WTC11 (cell line): ENCODE data around the gene ANKRD53.

Experiments used
- CREB1 ChIP-seq: sonication (generic); formaldehyde crosslinking; IDR thresholded peaks from 2 replicates; pipeline ENCODE4 v1.8.0; 2023; ENCODE audit warnings: mild to moderate bottlenecking, missing genetic modification reagents
- CREM ChIP-seq: sonication (generic); formaldehyde crosslinking; IDR thresholded peaks from 2 replicates; pipeline ENCODE4 v1.8.1; 2022; ENCODE audit warnings: mild to moderate bottlenecking, missing genetic modification reagents, moderate library complexity
- CTCF ChIP-seq: fragments of 200-600 bp; IDR thresholded peaks from 2 replicates; pipeline ENCODE4 v1.8.0; 2022; ENCODE audit warnings: antibody characterized with exemption
- IRF2 ChIP-seq: sonication (generic); formaldehyde crosslinking; IDR thresholded peaks from 2 replicates; pipeline ENCODE4 v1.8.0; 2022; ENCODE audit warnings: low read depth, missing genetic modification reagents, borderline replicate concordance
- JUN ChIP-seq: sonication (generic); formaldehyde crosslinking; IDR thresholded peaks from 2 replicates; pipeline ENCODE4 v1.8.0; 2023; ENCODE audit warnings: mild to moderate bottlenecking, missing genetic modification reagents
- NR1H2 ChIP-seq: sonication (generic); formaldehyde crosslinking; IDR thresholded peaks from 2 replicates; pipeline ENCODE4 v1.9.0; 2021; ENCODE audit warnings: mild to moderate bottlenecking, moderate library complexity, missing genetic modification reagents
- NR2C2 ChIP-seq: sonication (generic); formaldehyde crosslinking; IDR thresholded peaks from 2 replicates; pipeline ENCODE4 v1.8.0; 2022; ENCODE audit warnings: mild to moderate bottlenecking, missing genetic modification reagents
- NR3C1 ChIP-seq: sonication (generic); formaldehyde crosslinking; conservative IDR thresholded peaks from 2 replicates; pipeline ENCODE4 v1.8.1; 2023; ENCODE audit warnings: low read depth, mild to moderate bottlenecking, missing genetic modification reagents
- PRDM15 ChIP-seq: sonication (generic); formaldehyde crosslinking; IDR thresholded peaks from 2 replicates; pipeline ENCODE4 v1.8.0; 2022; ENCODE audit warnings: missing genetic modification reagents
- SMAD3 ChIP-seq: sonication (generic); formaldehyde crosslinking; IDR thresholded peaks from 2 replicates; pipeline ENCODE4 v1.8.0; 2022; ENCODE audit warnings: missing genetic modification reagents, mild to moderate bottlenecking, borderline replicate concordance
- SP1 ChIP-seq: sonication (generic); formaldehyde crosslinking; conservative IDR thresholded peaks from 2 replicates; pipeline ENCODE4 v1.8.1; 2022; ENCODE audit warnings: missing genetic modification reagents
- ZNF263 ChIP-seq: sonication (generic); formaldehyde crosslinking; IDR thresholded peaks from 2 replicates; pipeline ENCODE4 v1.8.1; 2022; ENCODE audit warnings: low read depth, mild to moderate bottlenecking, moderate library complexity, missing genetic modification reagents

DNA sequence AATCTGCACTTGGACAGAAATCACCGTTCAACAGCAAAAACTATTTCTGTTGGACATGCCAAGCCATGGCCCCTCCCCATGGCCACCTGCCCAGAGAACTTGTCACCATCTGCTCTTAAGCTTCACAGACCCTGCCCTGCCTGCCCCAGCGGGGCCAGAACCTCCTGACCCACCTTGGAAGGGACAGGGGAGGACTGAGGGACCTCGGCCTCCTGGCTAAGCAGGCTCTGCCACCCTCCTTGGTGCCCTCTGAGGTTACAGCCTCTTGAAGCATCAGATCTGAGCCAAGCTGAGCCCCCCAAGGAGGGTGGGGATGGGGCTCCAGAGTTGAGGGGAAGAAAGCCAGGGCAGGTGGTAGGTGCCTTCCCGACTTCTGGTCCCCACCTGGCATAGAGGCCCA is 9.7 kb downstream of the ANKRD53 start:
- TF ChIP-seq NR3C1 (CRISPR knock-in tag) (no peak), CREM (CRISPR knock-in tag) (no peak), NR1H2 (CRISPR knock-in tag) (no peak), PRDM15 (CRISPR knock-in tag) (no peak), CTCF (no peak), IRF2 (CRISPR knock-in tag) (no peak), CREB1 (CRISPR knock-in tag) (no peak), SP1 (CRISPR knock-in tag) (no peak), JUN (no peak), ZNF263 (CRISPR knock-in tag) (no peak), SMAD3 (CRISPR knock-in tag) (no peak), NR2C2 (no peak)
